Fibroblast of lung (primary cell): ENCODE results near the gene TPCN2. TPM values are rescaled to one million over a fixed set of nuclear protein-coding genes. Genes with fewer than 3 reads are reported as not detected.
A peak's percentile ranks its signal among the peaks of the same experiment; 100 is the strongest.

ENCODE experiments used
- DNase-seq, 2 donors: peaks; one replicate each; pipeline versions ENCODE4 v3.0.0 to v3.0.0-alpha.2; 2010; ENCODE audit warnings: low read depth in 2 of 2
- H2AFZ ChIP-seq: 2 replicates; pipeline ENCODE4 v1.5.1; 2012; ENCODE audit warnings: low read length, control low read depth, inconsistent platforms
- H3K27ac ChIP-seq: 2 replicates; pipeline ENCODE4 v1.5.1; 2011; ENCODE audit warnings: low read length, control low read depth; ENCODE audit not compliant: insufficient read depth
- H3K27me3 ChIP-seq: 2 replicates; pipeline ENCODE4 v1.5.1; 2011; ENCODE audit warnings: mild to moderate bottlenecking, low read length; ENCODE audit not compliant: control insufficient read depth, insufficient read depth
- H3K36me3 ChIP-seq: 2 replicates; pipeline ENCODE4 v1.5.1; 2011; ENCODE audit warnings: low read length; ENCODE audit not compliant: control insufficient read depth, insufficient read depth
- H3K4me1 ChIP-seq: 2 replicates; pipeline ENCODE4 v1.5.1; 2011; ENCODE audit warnings: low read length; ENCODE audit not compliant: control insufficient read depth, insufficient read depth; ENCODE audit errors: extremely low read depth
- H3K4me2 ChIP-seq: 2 replicates; pipeline ENCODE4 v1.5.1; 2011; ENCODE audit warnings: low read length, control low read depth; ENCODE audit not compliant: insufficient read depth; ENCODE audit errors: extremely low read depth
- H3K4me3 ChIP-seq, 4 experiments: fragments of 200-600 bp in 1 of 4; sonication (generic) in 1 of 4; replicated peaks in 1 of 4; 2 replicates each; pipeline ENCODE4 v1.5.1; 2011 to 2016; ENCODE audit warnings: low read length in 4 of 4, low read depth in 3 of 4, mild to moderate bottlenecking in 3 of 4, control low read depth in 2 of 4, inconsistent platforms in 1 of 4, mixed read lengths in 1 of 4; ENCODE audit not compliant: insufficient read depth in 1 of 4; ENCODE audit errors: control extremely low read depth in 1 of 4
- H3K79me2 ChIP-seq: 2 replicates; pipeline ENCODE4 v1.5.1; 2012; ENCODE audit warnings: mild to moderate bottlenecking, low read length, inconsistent platforms; ENCODE audit not compliant: control insufficient read depth, insufficient read depth
- H3K9ac ChIP-seq: 2 replicates; pipeline ENCODE4 v1.5.1; 2011; ENCODE audit warnings: mild to moderate bottlenecking, low read length, control low read depth; ENCODE audit not compliant: insufficient read depth
- H3K9me3 ChIP-seq: 2 replicates; pipeline ENCODE4 v1.5.1; 2012; ENCODE audit warnings: low read depth, low read length; ENCODE audit not compliant: control insufficient read depth, insufficient read depth
- H4K20me1 ChIP-seq: 2 replicates; pipeline ENCODE4 v1.5.1; 2011; ENCODE audit warnings: low read length; ENCODE audit not compliant: control insufficient read depth, insufficient read depth; ENCODE audit errors: extremely low read depth
- EZH2 ChIP-seq: IDR thresholded peaks from 2 replicates; pipeline ENCODE4 v1.5.1; 2012; ENCODE audit warnings: low read length, control low read depth, mild to moderate bottlenecking; ENCODE audit errors: missing control alignments
- polyA plus RNA-seq, 2 donors: library from polyadenylated mRNA; depleted of rRNA in 1 of 2; stranded (reverse) in 1 of 2; unstranded in 1 of 2; fragments of >200 nt; gene quantifications; 2 replicates each; pipeline ENCODE4 v1.2.1, GENCODE V29; 2011 to 2012; ENCODE audit warnings: missing spikeins in 1 of 2
- total RNA-seq: library from RNA; depleted of rRNA; stranded (reverse); fragments of >200 nt; gene quantifications from 2 replicates; pipeline ENCODE4 v1.2.1, GENCODE V29; 2014
- TF ChIP-seq, protein P1 (sequence below), 2 donors: IDR thresholded peaks in 1 of 2; conservative IDR thresholded peaks in 1 of 2; 1 replicate in 1 of 2; 2 replicates in 1 of 2; pipeline ENCODE4 v1.5.1; 2011 to 2012; ENCODE audit warnings: low read length in 2 of 2, control low read depth in 1 of 2, inconsistent platforms in 1 of 2, low read depth in 1 of 2, mild to moderate bottlenecking in 1 of 2

The TPCN2 gene
- total and polyA plus RNA-seq, 2 donors (not counting 1 experiment from before 2014, with no cell fraction given): 9.7 to 11.7 TPM

DNA sequence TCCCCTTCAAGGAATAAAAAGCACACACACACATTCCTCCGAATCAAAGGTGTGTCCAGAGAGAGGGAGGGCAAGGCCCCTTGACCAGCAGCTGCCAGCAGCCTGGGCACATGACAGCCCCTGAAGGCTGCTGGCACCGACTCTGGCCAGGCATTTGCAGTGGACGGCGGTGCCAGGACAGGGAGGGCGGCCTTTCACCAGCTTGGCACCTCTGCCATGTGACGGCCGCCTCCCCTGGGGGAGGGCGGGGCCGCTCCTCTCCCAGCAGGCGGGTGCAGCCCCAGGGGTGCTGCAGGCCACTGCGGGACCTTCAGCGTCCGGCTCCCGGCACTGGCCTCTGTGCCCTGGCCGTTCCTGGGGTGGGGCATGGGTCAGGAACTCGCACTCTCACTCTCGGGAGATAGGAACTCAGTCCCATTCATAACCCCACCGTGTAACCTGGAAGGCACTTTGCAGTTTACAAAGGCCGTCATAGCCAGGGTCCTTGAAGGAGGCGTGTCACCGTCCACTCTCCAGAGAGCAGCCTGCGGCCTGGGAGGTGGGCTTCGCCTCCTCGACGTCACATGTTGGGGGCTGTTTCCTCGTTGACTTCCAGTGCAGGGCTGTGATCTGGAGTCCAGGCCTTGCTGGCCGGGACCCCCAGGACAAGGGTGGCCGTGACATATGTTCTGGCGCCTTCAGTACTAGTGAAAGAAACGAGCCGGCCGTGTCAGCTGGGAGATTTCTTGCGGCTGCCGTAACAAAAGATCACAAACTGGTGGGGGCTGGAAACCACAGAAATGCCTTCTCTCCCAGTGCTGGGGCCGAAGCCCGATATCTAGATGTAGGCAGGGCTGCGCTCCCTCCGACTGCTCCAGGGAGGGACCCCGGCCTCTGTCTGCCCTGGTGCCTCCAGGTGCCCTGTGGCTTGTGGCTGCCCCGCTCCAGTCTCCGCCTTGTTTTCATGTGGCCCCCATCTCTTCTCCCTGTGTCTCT, 67.1 kb downstream of the TPCN2 start:
- H3K4me3 ChIP-seq: no peak overlapping the region
- no peaks in the 10 kb centered on the region for H3K4me1 ChIP-seq
- H2AFZ ChIP-seq: no peak overlapping the region
- no peaks in the 10 kb centered on the region for H4K20me1 ChIP-seq
- no peaks in the 10 kb centered on the region for H3K9me3 ChIP-seq
- no peak overlapping the region for H3K9ac ChIP-seq
- H3K79me2 ChIP-seq: no peaks in the 10 kb centered on the region
- TF ChIP-seq EZH2: no peak
- TF ChIP-seq, protein P1, sequence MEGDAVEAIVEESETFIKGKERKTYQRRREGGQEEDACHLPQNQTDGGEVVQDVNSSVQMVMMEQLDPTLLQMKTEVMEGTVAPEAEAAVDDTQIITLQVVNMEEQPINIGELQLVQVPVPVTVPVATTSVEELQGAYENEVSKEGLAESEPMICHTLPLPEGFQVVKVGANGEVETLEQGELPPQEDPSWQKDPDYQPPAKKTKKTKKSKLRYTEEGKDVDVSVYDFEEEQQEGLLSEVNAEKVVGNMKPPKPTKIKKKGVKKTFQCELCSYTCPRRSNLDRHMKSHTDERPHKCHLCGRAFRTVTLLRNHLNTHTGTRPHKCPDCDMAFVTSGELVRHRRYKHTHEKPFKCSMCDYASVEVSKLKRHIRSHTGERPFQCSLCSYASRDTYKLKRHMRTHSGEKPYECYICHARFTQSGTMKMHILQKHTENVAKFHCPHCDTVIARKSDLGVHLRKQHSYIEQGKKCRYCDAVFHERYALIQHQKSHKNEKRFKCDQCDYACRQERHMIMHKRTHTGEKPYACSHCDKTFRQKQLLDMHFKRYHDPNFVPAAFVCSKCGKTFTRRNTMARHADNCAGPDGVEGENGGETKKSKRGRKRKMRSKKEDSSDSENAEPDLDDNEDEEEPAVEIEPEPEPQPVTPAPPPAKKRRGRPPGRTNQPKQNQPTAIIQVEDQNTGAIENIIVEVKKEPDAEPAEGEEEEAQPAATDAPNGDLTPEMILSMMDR (conservative IDR thresholded peaks at IDR 0.05 in 1 of 2, IDR thresholded peaks at IDR 0.05 in 1 of 2; ENCODE audit: low read depth in 1 of 2, low read length in 2 of 2): no peak
- H3K36me3 ChIP-seq: no peaks in the 10 kb centered on the region
- H3K27ac ChIP-seq: no peak overlapping the region
- H3K4me2 ChIP-seq: no peak overlapping the region
- peak; percentile 33 to 34 for DNase-seq
- H3K27me3 ChIP-seq: no peaks in the 10 kb centered on the region

DNA sequence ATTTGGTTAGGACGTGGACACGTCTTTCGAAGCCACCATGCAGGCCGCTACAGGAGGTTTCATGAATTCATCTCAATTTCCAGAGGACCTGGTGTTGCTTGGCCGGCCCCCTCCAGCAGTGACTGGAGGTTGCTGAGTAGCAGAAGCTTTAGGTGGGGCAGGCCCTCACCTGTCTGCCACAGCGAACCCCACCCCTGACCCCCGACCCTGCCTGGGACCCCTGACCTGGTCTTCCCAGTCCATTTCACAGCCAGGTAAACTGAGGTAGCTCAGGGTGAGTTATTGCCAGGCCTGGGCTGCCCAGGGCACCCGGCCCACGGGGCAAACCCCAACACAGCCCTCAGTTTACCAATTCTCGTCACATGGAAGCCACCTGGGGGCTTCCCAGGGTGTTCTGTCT, 67.9 kb downstream of the TPCN2 start:
- Histone ChIP-seq H3K27me3 (no peaks in the 10 kb centered on the region), H3K9me3 (no peaks in the 10 kb centered on the region), H3K79me2 (no peaks in the 10 kb centered on the region), H3K4me2 (no peak overlapping the region), H3K36me3 (no peaks in the 10 kb centered on the region), H3K9ac (no peak overlapping the region), H3K4me3 (no peak overlapping the region), H3K4me1 (no peaks in the 10 kb centered on the region), H4K20me1 (no peaks in the 10 kb centered on the region), H2AFZ (no peak overlapping the region), H3K27ac (no peak overlapping the region)
- no peak for TF ChIP-seq EZH2
- TF ChIP-seq, protein P1 (conservative IDR thresholded peaks at IDR 0.05 in 1 of 2, IDR thresholded peaks at IDR 0.05 in 1 of 2; ENCODE audit: low read depth in 1 of 2, low read length in 2 of 2): no peak
- DNase-seq: no peak

DNA sequence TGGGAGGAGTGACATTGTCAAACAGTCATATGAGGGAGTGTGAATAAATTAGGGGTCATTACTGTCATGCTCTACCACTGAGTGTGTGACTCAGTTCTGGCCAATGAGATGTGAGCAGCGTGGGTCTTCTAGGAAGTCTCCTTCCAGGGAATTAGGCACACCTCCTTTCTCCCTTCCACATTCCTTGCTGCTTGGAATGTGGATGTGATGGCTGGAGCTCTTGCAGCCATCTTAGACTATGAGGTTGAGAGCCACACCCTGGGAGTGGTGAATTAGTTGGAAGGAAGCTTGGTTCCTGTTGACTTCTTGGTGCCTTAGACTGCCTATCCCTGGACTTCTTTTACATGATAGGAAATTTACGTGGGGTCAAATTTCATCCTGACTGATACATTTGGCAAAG, 70.5 kb downstream of the TPCN2 start:
- H2AFZ ChIP-seq: no peak overlapping the region
- no peaks in the 10 kb centered on the region for H4K20me1 ChIP-seq
- H3K36me3 ChIP-seq: no peaks in the 10 kb centered on the region
- H3K79me2 ChIP-seq: no peaks in the 10 kb centered on the region
- no peaks in the 10 kb centered on the region for H3K27me3 ChIP-seq
- no peak overlapping the region for H3K4me3 ChIP-seq
- H3K9ac ChIP-seq: no peak overlapping the region
- no peaks in the 10 kb centered on the region for H3K9me3 ChIP-seq
- H3K27ac ChIP-seq: no peak overlapping the region
- peaks cover 12% of the 10 kb centered on the region for H3K4me1 ChIP-seq
- no peak for TF ChIP-seq EZH2
- TF ChIP-seq, protein P1 (conservative IDR thresholded peaks at IDR 0.05 in 1 of 2, IDR thresholded peaks at IDR 0.05 in 1 of 2; ENCODE audit: low read depth in 1 of 2, low read length in 2 of 2): no peak
- H3K4me2 ChIP-seq: no peak overlapping the region
- DNase-seq: no peak
